Neutrophil (primary cell): ENCODE data around the gene RIC1.
"Not testable (repeated sequence)": the region's sequence is repeated elsewhere in the genome, so short reads cannot be mapped to it uniquely, and the experiment has no call there.

Source experiments
- H3K27ac ChIP-seq: fragments of 200-600 bp; sonication (generic); 2 replicates; pipeline ENCODE4 v1.5.1; 2016; ENCODE audit warnings: mild to moderate bottlenecking, moderate library complexity
- H3K27me3 ChIP-seq: fragments of 200-600 bp; sonication (generic); 2 replicates; pipeline ENCODE4 v1.6.0; 2016; ENCODE audit warnings: mild to moderate bottlenecking
- H3K36me3 ChIP-seq: fragments of 200-600 bp; sonication (generic); 2 replicates; pipeline ENCODE4 v1.5.1; 2017
- H3K4me1 ChIP-seq, 2 experiments: fragments of 200-600 bp in 1 of 2; sonication (generic) in 1 of 2; 1 replicate in 1 of 2; 2 replicates in 1 of 2; pipeline versions ENCODE4 v1.5.1 to v1.6.1; 2013 to 2016; ENCODE audit warnings: low read depth in 1 of 2, low read length in 1 of 2, mild to moderate bottlenecking in 1 of 2, moderate library complexity in 1 of 2; ENCODE audit not compliant: control insufficient read depth in 1 of 2, insufficient read depth in 1 of 2
- H3K4me3 ChIP-seq, 2 experiments: fragments of 200-600 bp in 1 of 2; sonication (generic) in 1 of 2; 1 replicate in 1 of 2; 2 replicates in 1 of 2; pipeline ENCODE4 v1.5.1; 2013 to 2016; ENCODE audit warnings: low read depth in 1 of 2, low read length in 1 of 2, mild to moderate bottlenecking in 1 of 2, moderate library complexity in 1 of 2
- H3K9me3 ChIP-seq: fragments of 200-600 bp; sonication (generic); 2 replicates; pipeline ENCODE4 v1.5.1; 2016
- TF ChIP-seq, protein P1 (sequence below): fragments of 200-600 bp; sonication (generic); IDR thresholded peaks from 2 replicates; pipeline ENCODE4 v1.5.1; 2016; ENCODE audit warnings: antibody characterized with exemption

The RIC1 gene

DNA sequence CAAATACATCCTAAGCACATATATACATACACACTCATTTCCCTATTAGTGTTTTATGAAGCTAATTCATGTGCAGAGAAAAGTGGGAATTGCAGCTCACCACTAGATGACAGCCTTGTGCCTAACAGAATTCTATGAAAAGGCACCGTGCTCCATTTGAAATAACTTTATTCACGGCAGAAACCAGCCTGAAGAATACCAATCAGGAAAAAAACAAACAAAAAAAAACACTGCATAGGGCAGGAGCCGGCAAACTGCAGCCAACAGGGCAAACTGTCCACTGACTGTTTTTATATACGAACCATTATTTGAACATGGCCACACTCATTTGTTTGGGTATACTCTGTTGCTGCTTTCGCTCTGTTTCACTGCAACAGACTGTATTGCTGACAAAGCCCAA is 170.4 kb downstream of the RIC1 start:
- TF ChIP-seq, protein P1, sequence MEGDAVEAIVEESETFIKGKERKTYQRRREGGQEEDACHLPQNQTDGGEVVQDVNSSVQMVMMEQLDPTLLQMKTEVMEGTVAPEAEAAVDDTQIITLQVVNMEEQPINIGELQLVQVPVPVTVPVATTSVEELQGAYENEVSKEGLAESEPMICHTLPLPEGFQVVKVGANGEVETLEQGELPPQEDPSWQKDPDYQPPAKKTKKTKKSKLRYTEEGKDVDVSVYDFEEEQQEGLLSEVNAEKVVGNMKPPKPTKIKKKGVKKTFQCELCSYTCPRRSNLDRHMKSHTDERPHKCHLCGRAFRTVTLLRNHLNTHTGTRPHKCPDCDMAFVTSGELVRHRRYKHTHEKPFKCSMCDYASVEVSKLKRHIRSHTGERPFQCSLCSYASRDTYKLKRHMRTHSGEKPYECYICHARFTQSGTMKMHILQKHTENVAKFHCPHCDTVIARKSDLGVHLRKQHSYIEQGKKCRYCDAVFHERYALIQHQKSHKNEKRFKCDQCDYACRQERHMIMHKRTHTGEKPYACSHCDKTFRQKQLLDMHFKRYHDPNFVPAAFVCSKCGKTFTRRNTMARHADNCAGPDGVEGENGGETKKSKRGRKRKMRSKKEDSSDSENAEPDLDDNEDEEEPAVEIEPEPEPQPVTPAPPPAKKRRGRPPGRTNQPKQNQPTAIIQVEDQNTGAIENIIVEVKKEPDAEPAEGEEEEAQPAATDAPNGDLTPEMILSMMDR: no peak
- Histone ChIP-seq H3K9me3 (no peaks in the 10 kb centered on the region), H3K4me3 (no peak overlapping the region), H3K27me3 (no peaks in the 10 kb centered on the region), H3K27ac (no peak overlapping the region), H3K4me1 (no peaks in the 10 kb centered on the region), H3K36me3 (peaks cover 18% of the 10 kb centered on the region)

DNA sequence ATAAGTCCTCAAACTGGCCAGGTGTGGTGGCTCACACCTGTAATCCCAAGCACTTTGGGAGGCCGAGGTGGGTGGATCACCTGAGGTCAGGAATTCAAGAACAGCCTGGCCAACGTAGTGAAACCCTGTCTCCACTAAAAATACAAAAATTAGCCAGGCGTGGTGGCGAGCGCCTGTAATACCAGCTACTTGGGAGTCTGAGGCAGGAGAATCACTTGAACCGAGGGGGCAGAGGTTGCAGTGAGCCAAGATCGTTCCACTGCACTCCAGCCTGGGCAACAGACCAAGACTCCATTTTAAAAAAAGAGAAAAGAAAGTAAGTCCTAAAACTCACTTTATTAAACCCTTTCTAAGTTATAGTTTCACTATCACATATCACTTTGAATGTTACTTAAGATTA is 171.5 kb downstream of the RIC1 start:
- H3K9me3 ChIP-seq, H3K27me3 ChIP-seq, H3K4me3 ChIP-seq, H3K4me1 ChIP-seq, H3K27ac ChIP-seq: not testable (repeated sequence)
- peaks cover 18% of the 10 kb centered on the region for H3K36me3 ChIP-seq

DNA sequence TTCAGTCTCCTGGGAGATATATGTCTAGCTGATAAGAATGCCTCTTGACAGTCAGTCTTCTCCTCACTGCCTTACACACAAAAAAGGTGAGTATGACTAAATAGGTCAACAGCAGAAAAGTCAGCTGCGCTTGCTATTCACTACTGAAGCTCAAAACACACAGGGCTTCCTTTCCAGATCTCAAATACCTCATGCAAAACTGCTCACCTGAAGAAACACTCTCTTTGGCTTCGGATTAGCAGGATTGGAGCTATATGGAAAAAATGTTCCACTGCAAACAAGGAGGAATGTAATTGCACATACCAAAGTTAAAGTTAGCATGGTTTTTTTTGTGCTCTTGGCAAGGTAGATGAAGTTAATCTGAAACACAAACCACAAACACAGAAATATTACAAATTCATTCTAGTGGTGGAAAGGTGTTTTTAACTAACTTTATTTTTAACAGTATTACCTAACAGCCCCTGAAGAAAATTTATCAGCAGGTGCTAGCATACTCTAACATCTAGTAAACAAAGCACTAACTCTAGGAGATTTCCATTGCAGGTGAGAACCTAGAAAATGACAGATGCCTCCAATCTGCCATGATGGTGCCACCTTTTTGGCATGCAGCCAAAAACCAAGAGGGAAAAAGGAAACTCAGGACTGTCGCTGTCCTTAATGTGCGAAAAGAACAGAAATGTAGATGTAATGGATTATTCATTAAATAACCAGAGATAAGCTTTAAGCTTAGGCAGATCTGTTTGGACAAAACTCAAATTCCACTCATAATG is 172.2 kb downstream of the RIC1 start:
- H3K27me3 ChIP-seq: no peaks in the 10 kb centered on the region
- H3K27ac ChIP-seq: no peak overlapping the region
- peaks cover 18% of the 10 kb centered on the region for H3K36me3 ChIP-seq
- no peaks in the 10 kb centered on the region for H3K9me3 ChIP-seq
- H3K4me3 ChIP-seq: no peak overlapping the region
- TF ChIP-seq, protein P1: no peak
- H3K4me1 ChIP-seq: no peaks in the 10 kb centered on the region

DNA sequence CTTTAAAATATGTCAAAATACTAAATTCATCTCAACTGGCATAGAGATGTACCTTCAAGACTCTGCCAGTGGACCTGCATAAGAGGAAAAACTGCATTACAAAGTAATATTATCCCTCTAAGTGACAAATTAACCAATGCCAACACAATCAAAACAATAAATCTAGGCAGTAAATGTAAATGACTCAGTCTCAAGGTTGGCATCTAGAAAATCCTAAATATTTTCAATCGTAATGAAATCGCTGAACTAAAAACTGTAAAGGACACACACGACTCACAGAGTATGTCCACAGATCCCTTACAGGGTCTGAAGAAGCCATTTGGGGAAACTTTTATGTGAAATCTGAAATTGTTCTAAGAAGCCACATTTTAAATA is 172.8 kb downstream of the RIC1 start:
- TF ChIP-seq, protein P1: no peak
- H3K4me3 ChIP-seq: no peak overlapping the region
- no peak overlapping the region for H3K27ac ChIP-seq
- no peaks in the 10 kb centered on the region for H3K4me1 ChIP-seq
- peaks cover 17% of the 10 kb centered on the region for H3K36me3 ChIP-seq
- no peaks in the 10 kb centered on the region for H3K9me3 ChIP-seq
- H3K27me3 ChIP-seq: no peaks in the 10 kb centered on the region

DNA sequence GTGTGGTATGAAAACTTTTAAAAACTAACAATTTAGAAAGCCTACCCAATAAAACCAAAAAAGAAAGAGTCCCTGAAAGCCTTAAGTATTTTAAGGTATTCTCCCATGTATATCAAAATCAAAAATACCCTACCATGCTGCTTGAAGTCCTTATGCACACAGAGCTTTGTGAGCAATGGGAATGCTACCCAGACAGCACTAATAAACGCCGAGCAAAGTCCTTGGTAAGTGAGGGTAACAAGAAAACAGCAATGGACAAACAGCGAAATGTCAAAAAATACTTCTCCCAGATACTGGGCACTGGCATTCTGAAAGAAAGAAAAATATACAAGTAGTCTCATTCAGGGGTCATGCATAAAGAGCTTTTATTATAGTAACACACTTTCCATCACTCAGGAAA is 176.6 kb downstream of the RIC1 start:
- H3K27me3 ChIP-seq: no peaks in the 10 kb centered on the region
- TF ChIP-seq, protein P1: no peak

DNA sequence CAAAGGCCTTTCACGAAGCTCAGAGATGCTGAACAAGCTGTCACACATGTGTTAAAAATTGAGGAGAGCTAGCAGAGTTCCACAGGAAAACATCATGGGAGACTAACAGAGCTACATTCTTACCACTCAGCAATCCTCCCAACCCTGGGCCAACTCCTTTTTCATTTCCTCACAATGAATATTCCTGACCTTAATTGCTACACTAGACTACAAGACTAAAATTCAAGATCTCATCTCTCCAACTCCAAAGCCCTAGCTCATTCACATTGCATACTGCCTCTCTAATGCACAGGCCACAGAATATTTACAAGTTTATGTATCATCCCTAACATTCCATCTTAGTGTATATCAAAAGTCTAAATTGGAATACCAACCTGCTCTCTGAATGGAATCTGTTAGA is 182.8 kb downstream of the RIC1 start:
- H3K4me3 ChIP-seq: no peak overlapping the region
- no peaks in the 10 kb centered on the region for H3K27me3 ChIP-seq
- no peaks in the 10 kb centered on the region for H3K9me3 ChIP-seq
- H3K27ac ChIP-seq: no peak overlapping the region
- TF ChIP-seq, protein P1: no peak
- H3K4me1 ChIP-seq: no peaks in the 10 kb centered on the region
- H3K36me3 ChIP-seq: peaks cover 29% of the 10 kb centered on the region

More for the DNA sequence above, 176.6 kb downstream of the RIC1 start:
- Histone ChIP-seq H3K4me1 (no peaks in the 10 kb centered on the region), H3K27ac (no peak overlapping the region), H3K4me3 (no peak overlapping the region), H3K36me3 (peaks cover 14% of the 10 kb centered on the region), H3K9me3 (no peaks in the 10 kb centered on the region)
